GM12801 (cell line): ENCODE results near the gene CRYGA.

Source experiments
- CTCF ChIP-seq: IDR thresholded peaks from one replicate; pipeline ENCODE4 v1.5.1; 2011; ENCODE audit warnings: control low read depth; ENCODE audit not compliant: insufficient read length; ENCODE audit errors: extremely low read depth

The CRYGA gene

DNA sequence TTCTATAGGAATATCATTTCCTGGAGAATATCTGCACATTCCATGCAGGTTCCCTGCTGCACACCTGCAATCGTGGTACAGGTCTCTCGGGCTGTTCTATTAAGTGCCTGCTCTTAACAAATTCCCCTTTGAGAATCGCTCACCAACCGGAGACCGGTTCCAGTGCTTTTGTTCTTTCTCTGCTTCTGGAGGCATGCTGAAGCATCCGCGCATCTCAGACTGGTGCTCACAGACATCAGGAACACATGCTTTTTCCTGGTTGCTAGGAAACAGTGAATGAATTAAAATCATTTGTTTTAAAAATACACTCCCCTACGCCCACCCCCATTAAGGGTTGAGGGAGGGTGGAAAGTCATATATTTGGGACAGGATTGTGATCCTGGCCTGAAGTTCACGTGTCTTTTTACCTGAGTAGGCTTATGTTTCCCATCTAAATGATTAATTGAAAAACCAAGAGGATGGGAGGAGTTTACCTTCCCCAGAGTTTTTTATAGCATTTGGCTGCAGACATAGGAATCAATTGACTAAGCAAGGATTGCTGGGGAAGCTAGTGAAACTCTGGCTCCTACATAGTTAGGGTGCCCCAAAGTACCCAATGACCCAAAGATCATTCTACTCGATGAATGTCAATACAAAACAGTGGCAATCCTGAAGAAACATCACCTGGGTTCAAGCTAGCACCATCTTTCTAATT is 26.6 kb upstream of the CRYGA start, which contains the start of gene C2orf80:
Gene C2orf80, minus strand, starts transcription at position 221 of the 694 bp plus-strand sequence. CDS start 3,044 bp downstream, outside the sequence.
- TF ChIP-seq CTCF, result no peak

GRCh38 chr2:208189069-208189809 is 25.9 kb upstream of the CRYGA start:
- TF ChIP-seq CTCF, result no peak

DNA sequence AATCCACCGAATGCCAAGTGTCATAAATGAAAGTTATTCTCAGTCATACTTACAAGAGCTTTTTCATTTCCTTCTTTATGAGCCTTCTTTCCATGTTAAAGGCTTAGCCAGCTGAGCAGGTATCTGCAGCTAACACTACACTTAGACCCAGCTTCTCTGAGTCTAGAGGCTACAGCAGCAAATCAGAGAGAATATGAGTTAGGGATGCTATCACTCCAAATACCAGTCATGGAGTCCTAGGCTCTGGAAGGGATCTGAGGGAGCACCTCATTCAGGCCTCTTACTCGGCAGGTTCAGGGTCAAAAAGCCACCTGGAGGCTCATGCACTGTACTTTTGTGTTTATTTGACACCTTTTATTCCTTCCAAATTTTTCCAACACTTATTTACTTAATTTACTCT is 23.5 kb upstream of the CRYGA start:
- no peak for TF ChIP-seq CTCF

GRCh38 chr2:208186465-208186864 is 23.1 kb upstream of the CRYGA start:
- TF ChIP-seq CTCF, result no peak

DNA sequence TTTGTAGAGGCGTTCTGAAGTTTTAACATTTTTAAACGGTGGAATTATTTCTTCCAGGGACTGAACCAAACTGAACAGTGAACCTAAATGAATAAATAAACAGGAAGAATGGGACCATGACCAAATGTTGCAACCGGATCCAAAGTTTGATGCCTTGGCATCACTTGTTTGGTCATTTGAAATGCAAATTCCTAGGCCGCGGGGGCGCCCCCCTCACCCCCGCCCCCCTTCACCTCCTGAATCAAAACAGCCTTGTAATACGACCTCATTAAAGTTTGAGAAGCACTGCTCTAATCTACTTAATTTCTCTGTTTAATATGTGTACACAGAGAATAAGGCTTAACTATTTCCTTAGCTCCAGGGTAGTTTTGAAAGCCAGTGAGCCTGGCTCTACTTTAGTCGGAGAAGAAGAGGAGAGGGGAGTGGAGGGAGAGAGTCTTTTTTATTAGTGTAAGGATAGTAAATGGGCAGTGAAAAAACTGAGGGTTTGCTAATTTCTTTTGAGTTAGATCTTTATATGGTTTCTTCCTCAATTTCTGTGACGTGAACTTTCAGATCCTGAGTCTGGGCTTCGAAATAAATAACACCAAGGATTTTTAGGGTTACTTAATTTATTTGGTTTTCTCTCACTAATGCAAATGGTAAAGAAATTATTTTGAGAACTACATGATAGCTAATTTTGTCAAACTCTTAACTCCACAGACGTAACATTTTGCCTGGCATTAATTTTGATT is 20.8 kb upstream of the CRYGA start:
- TF ChIP-seq CTCF, result no peak

DNA sequence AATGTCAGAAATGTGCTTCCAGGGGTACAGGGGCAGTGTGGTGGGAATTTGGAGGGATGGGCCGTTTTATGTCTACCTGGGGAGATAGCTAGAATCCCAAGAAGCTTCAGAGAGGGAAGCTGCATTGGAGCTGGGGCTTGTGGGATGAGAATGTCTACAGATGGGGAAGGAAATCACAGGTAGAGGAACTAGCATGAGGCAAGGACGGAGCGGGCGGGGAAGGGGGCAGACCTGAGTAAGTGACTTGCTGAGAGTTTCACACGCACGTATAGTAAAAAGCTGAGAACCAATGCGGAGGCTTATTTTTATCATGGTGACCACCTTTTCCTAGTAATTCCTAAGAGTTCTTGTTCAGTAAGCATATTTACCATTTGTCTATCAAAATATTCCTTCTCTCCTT is 20.1 kb upstream of the CRYGA start:
- TF ChIP-seq CTCF, result no peak

DNA sequence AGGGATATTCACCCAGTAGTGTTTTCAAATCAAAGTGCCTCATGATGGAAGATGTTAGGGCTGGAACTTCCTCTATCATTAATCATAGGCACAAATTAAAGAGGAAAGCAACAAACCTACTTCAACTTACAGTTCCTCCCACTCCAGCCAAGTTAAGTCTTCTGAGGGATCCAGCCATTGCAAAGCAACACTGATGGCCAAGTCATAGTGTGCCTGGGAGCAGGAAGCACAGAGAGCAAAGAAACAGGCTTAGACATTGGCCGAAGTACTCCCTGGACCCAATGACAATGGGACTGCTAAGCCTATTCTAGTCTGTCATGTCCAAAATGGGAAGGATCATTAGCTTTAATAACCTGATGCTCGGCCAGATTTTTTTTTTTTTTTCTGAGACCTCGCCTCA is 19.4 kb upstream of the CRYGA start:
- no peak for TF ChIP-seq CTCF
